Measurements from ENCODE around the gene RAB31.

Gene RAB31

DNA sequence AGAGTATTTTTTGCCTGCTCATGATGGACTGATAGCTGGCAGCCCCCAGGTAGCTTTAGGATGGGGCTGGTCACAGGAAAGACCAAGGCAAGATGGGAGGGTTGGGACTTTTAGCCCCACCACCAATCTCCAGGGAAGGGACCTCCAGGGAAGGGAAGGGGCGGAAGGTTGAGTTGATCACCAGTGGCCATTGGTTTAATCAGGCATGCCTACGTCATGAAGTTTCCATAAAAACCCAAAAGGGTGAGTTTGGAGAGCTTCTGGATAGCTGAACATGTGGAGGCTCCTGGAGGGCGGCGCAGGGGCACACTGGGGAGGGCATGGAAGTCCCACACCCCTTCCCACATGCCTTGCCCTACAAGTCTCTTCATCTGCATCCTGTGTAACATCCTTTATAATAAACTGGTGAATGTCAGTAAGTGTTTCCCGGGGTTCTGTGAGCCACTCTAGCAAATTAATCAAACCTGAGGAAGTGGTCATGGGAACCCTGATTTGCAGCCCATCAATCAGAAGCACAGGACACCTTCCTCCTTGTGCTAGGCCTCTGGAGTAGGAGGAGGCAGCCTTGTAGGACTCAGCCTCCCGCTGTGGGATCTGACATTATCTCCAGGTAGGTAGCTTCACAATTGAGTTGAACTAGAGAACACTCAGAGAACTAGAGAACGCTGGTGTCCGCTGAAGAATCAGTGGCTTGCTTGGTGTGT, 30.3 kb downstream of the RAB31 start:
- no peak for DNase-seq (ENCODE audit: low read depth)

DNA sequence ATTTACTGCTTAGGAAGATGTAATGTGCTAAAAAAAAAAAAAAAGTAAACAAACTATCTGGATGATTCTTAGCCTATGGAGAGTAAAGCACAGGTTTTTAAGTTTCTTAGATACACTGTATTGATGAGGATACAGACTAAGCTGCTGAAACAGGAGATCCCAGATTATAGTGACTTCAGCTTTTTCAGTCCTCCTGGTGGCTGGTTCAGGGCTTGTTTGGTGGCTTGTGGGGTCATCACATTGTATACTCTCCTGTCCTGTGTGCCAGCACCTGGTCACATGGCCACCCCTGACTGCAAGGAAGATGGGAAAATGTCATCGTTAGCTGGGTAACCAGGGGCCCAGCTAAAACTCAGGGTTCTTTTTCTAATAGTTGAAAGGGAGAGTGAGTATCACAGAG, 31.4 kb downstream of the RAB31 start:
- no peak for DNase-seq (ENCODE audit: low read depth)

DNA sequence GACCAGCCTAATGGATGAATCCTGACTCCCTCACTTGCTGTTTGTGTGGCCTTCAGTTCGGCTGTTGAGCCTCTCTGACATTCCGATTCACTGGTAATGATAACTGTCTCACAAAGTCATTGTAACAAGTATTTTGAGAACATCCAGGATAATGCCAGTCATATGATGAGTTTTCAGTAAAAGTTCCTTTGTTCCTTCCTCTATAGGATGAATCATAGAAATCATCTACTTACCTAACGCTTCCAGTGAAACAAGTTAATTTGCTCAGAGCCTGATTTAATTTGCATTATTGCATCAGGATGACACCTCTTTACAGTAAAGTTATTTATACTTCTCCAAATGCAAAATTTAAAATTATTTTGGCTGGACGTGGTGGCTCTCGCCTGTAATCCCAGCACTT, 32.0 kb downstream of the RAB31 start:
- DNase-seq (ENCODE audit: low read depth), result no peak

DNA sequence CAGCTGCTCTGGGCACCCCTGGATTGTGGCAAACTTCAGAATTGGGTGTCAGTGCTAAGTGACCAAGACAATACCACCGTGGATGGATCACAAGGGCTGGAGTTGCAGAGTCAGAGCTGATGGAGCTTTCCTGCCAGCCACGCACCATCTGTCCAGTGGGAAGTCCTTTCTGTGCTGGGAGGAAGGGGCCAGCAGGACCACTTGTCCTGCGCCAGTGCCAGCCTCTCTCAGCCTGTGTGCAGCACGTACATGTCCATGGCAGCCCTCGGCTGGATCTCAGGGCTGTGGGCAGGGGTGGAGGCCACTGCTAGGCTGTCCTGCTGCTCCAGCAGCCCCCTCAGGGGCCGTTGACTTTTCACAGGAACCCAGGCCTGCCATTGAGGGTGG, 33.3 kb downstream of the RAB31 start:
- no peak for DNase-seq (ENCODE audit: low read depth)

DNA sequence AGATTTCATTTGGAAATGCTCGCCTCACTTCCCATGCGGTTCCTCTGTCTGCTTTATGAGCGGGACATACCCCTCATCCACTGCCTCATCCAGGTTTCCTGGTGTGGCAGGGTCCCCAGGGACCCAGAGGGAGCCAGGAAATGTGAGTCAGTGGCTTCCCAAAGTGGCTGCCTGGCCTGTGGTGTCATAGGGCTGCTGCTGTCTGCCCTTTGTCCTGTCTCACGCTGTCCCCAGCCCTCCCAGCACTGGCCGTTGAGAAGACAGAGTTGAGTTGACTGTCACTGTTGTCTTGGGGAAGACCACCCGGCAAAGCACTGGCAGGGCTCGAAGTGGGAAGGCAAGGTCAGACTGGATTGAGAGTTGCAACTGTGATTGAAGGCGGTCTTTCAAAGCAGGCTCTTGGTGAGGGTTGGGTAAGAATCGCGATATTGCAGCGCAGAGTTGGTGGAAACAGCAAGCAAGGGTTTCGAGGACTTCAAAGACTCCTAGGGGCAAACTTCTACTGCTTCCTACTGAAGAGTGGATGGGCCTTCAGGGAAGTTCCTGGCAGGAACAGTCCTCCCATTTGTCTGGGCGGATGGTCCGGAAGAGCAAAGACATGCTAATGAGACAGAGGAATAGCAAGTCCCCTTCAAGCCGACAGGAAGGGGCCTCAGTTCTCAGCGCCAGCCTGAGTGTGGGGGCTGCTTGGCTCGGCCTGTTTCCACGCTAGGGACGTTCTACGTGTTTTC, 33.9 kb downstream of the RAB31 start:
- DNase-seq (ENCODE audit: low read depth), result no peak

DNA sequence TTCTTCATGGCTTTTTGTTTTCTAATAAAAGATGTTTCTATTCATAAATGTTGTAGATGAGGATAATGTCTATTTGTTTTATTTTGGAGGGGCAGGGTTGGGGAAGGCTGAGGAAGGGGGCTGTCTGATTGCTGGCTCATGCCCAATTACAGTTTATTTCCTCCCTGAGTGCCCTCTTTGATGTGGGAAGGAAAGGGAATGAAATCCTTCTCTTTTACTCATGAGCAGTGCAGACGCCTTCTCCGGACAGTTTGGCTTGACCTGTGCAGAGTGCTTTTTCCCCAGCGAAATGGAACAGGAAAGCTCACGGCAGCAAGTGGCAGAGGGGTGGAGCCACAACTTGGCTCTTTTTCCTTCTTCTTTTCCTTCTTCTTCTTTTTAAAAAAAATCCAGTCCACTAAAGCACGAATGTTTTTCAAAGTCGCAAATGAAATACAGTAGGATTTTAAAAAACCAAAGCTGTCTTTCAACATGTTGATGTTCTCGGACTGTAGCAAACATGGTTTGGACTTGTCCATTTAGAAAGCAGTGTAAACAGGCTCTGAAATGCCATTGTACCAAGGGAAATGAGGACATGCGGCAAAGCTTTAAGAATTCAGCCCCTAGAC, 34.5 kb downstream of the RAB31 start:
- no peak for DNase-seq (ENCODE audit: low read depth)

DNA sequence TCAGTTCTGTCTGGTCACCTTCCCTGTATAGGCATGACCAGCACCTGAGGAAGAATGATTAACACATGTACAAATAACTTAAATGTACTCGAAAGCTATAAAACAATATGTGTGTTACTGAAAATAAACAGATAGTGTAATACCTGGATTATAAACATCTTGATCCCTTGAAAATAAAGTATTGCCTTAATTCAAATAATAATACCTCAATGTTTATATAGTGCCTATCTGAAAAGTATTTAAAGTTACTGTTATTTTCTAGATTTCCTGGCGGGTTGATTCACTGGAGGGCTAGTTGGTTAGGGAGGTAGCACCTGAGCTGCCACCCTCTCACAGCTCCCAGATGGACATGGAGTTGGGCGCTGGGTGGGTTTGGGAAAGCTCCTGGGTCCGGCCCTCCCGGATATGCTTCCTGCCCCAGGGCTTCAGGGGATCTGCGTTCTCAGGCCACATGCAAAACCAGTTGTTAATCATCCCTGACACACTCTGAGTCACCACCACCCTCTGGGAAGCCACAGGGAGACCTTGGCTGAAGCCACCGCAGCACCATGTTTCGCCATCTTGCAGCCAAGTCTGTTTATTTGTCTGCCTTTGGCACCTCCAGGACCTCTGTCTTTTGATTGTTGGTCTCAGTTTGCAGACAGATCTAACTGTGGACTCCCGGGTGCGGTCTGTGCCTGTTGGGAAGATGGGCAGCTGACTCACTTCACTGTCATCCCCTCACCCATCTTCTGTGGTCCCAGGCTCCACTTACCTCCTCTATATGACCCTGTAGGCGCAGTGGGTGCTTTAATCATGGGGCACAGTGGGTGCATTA, 35.3 kb downstream of the RAB31 start:
- DNase-seq (ENCODE audit: low read depth), result no peak

DNA sequence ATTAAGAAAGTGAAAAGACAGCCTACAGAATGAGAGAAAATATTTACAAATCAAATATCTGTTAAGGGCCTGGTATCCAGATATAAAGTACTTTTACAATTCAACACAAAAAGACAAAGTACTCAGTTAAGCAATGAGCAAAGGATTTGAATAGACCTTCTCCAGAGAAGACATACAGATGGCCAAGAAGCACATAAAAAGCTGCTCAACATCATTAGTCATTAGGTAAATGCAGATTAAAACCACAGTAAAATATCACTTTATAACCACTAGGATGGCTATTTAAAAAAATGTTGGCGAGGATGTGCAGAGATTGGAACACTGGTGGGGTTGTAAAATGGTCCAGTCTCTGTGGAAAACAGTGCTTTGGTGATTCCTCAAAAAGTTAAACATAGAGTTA, 38.9 kb downstream of the RAB31 start:
- DNase-seq (ENCODE audit: low read depth), result no peak

DNA sequence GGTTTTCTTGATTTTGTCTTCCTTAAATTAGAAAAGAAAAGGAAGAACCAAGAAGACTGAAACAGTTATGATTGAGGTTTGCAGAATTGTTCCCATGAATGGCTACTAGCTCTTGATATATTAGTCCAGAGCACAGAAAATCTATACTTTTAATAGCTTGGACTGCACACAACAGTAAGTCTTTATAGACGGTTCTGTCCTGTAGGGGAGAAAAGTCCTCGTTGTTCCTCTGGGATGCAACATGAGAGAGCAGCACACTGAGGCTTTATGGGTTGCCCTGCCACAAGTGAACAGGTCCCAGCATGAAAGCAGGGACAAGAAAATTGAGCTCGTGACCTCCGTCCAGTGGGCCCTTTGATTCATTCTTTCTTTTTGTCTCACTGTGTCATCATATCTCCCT, 41.5 kb downstream of the RAB31 start:
- no peak for DNase-seq (ENCODE audit: low read depth)

DNA sequence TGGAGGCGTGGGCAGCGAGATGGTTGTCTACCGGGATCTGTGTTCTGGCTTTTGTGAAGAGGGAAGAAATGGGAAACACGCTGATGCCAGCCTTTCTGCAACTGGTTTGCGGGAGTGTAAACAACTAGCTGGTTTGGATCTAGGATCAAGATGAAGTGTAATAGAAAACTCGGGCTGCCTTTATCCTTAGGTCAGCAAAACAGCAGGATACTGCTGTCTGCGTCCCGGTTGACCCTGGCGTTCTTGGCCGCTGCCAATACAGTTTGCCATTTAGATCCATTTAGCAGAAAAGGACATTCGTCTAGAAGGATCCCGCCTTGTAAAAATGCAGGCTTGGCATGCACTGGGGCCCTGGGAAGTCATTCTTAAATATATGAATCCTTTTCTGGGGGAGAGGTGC, 42.0 kb downstream of the RAB31 start:
- no peak for DNase-seq (ENCODE audit: low read depth)

DNA sequence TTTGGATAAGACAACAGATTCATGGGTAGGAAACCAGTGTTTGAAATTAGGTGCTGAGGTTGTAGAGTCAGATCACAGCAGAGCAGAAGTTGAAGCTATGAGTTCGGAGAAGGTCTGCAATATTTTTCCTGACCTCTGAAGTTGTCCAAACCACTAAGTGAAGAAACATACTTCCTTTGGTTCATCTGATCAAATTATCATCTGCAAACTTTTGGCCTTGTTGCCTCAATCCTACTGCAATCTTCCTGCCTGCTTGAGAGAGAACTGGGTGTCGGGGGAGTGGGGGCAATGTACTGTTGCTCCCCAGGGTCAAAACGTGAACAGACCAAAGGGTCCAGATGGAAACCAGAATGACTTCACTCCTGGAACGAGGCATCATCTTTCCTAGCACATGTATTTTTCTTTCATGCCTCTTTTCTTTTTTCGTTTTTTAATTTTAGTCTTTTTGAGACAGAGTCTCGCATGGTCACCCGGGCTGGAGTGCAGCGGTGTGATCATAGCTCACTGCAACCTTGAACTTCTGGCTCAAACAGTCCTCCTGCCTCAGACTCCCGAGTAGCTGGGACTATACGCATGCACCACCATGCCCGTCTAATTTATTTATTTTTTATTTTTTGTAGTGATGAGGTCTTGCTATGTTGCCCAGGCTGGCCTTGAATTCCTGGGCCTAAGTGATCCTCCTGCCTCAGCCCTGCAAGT, 42.7 kb downstream of the RAB31 start:
- DNase-seq (ENCODE audit: low read depth), result no peak

DNA sequence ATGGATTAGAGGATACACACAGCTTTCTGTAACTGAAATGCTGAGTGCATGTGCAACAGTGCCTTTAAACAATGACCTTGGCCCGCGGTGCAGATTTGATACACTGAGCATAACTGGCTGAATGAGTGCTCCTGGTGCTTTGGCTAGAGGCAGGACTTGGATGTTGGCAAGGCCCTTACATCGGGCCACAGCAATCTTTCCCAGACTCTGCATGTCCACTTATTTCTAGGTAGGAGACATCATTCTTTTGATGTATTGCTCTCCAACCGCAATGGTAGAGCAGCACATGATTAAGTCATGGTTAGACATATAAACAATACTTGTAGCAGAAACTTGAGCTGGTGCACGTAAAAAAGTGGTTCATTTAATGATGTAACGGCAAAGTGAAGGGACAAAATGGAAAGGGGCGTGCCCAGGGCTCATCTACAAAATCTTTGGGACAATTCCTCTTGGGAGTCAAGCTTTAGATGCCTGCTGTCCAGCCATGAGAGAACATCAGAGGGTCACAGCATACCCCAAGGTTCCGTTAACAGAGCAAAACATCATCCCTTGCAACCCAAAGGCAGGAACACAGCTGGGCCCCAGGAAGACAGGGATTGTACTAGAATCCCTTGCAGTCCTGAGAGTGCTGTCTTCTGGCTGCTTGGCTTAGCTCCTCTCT, 43.4 kb downstream of the RAB31 start:
- DNase-seq (ENCODE audit: low read depth), result no peak

DNA sequence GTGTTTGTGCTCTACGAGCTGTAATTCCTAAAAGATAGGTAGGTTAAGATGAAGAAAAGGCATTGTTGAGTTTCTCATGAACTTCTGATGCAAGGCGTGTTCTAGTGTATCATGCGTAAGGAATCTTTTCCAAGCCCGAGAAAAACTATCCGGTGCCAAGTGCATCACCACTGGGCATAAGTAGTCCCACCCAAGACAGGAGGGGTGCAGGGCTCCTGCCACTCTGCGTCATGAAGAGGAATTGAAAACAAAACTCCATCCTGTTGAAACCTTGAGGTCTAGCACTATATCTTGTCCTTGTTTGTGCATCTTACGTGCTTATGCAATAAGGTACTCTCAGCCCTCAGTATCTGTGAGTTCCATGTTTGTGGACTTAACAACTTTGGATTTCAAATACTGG, 45.7 kb downstream of the RAB31 start:
- DNase-seq (ENCODE audit: low read depth), result no peak

DNA sequence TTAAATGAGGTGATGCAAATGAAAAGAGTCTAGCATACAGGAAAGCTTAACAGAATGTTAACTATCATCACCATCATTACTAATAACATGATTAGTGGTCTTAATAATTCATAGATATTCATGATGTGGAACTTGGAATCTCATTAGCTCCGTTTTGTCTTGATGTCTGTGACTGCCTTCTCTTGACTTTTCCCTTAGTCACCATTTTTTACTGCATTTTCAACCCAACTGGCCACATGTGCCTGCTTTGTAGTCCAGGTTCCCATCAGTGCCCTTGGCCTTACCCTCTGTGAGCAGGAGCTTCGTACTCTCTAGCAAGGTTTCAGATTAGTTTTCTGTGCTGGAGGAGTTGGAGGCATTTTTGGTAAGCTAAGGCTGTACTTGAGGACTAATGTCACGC, 47.0 kb downstream of the RAB31 start:
- no peak for DNase-seq (ENCODE audit: low read depth)

DNA sequence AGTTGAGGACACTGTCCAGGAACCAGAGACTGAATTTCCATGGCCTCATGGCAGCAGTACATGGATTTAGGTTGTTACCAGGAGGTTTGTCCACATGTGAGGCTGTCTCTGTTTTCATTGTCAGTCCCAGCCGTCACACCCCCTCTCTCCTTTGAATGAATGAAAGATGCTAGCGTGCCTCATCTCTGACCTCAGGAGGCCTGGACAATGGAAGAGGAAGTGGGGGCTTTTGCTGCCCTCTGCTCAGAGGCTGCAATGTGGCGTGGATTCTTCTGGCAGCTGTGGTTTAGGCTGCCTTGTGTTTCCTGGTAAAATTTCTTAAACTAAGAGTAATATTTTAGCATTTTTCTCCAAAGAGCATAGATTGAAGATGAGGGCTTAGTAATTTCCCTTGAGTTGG, 47.5 kb downstream of the RAB31 start:
- DNase-seq (ENCODE audit: low read depth), result no peak

DNA sequence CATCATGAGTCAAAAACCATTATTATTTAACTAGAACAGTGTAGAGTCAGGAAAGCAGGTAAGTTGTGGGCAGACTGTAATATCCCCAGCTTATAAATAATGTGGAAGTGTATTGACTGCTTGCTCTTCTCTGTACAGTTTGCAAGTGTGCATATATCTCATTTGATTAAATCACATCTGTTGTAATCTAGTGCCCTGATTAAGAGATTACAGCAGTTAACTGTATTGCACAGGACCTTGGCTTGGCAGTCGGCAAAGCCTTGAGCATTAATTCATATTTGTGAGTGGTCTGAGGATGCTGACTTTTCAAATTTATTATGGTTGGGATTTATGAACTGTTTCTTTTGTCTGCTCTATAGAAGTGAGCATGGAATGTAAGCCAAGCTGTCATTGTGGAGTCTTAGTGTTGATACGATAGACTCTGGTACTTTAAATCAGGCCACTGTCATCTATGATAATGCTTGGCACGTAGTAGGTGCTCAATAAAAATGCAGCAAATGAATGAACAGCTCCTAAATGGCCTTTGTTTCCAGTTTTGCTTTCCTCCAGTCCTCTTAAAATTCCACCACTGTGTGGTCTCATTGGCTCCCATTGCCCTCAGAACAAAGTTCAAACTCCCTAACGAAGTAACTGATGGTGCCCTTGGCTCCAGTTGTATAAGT, 48.3 kb downstream of the RAB31 start:
- DNase-seq (ENCODE audit: low read depth), result no peak

DNA sequence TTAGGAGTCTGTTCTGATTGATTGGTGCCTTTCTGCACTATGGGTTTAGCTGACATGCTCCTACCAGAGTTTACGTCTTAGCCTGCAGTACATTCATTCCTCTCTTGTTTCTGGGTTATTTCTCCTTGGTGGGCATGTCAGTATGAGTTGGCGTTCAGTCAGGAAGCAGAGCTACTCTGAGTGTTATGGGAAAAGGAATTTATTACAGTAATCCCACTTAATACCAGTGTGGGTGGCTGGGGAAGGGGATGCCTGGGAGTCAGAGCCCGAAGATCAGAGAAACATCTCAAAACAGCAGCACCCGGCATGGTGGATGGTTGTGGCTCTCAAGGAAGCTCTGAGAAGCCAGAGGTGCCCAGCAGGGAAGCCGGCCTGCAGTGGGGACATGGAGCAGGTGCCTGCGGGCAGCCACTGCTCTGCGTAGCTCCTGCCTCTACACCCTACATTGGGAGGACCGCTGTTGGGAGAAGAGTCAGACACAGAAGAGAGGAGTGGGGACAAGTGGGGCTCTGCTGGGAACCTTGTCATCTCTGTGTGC, 48.9 kb downstream of the RAB31 start:
- no peak for DNase-seq (ENCODE audit: low read depth)

DNA sequence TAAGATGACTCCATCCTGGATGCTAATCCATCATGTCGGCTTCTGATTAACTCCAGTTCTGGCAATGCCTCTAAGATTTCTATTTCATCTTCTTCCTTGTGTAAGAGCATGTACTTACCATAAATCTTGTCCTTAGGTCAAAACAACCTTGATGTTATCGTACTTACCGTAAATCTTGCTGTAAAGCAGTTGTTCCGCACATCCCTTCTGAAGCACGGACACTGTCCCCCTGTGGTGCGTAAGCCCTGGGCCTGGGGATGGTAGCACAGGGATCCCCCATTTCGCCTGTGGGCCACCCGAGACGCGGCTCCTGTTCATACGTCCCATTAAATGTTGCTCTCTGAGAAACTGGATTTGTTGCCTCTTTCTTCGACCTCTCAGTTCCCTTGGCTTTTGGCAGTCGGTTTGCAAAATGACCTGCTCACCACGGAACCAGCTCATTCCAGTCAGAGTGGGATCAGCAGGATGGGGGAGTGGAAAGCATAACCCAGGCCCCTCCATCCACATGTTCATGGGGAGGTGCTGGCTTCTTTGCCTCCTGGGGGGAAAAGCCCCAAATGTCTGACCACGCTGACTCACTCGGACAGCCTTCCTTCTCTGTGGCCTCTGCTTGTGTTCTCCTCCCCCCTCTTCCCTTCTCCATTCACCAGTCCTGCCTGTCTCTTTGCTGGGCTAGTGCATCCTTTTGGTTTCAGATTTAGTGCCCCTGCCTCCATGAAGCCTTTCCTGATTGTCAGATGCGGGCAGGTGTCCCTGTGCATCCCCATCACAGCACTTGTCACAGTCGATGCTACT, 49.9 kb downstream of the RAB31 start:
- DNase-seq (ENCODE audit: low read depth), result no peak

DNA sequence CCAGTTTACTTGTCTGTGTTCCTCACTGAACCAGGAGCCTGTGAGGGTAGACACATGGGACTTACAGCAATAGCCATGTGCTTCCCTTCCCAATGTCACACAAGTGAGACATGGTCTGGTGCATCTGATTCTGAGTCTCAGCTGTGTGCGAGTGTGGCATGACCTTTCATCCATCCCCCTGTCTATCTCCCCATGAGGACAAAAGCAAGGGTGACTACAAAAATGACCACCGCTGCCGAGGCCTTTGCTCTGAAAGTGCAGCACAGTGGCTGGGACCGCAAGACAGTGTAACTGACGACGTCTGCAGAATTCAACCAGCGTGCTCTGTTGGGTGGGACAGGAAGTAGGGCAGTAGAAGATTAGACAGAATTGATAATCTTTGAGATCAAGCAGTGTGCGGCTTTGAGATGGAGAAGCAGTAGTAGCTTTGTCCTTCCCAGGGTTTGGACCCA, 50.5 kb downstream of the RAB31 start:
- DNase-seq (ENCODE audit: low read depth), result no peak

DNA sequence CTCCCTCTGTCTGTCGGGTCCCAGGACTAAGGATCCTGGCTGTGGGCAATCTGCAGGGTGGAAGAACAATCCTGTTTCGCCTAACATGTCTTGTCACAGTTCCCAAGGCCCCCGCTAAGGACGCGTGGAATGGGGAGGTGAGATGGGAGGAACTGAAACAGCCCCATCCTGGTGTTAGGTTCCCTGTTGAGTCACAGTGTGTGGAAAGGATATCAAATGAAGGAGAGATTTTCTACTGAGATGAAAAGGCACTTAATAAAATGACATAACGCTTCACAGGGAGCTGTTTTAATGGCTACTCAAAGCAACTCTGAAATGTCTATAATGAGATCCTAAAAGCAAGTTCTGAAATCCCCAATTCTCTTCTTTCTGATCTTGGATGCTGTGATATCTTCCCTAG, 52.5 kb downstream of the RAB31 start:
- no peak for DNase-seq (ENCODE audit: low read depth)

Measured in stimulated activated CD8-positive, alpha-beta memory T cell treated with anti-CD3 and anti-CD28 coated beads, Interleukin-7, amount 100 ng/mL, for 24 hours (primary cell).